ENCODE results near the gene PPP1R9A.

DNA sequence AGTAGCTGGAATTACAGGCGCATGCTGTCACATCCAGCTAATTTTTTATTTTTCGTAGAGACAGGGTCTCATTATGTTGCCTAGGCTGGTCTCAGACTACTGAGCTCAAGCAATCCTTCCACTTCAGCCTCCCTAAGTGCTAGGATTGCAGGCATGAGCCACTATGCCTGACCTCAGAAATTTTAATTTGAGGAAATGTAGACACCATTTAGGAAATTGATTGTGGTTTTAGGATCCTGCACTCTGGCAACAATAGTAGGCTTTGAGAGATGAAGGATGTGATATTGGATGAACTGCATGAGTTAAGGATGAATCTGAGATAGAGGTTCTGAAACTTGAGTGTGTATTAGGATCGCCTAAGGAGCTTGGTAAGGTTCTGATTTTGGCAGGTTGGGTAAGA, 66.5 kb downstream of the PPP1R9A start:
- TF ChIP-seq POLR2A (IDR thresholded peaks at IDR 0.05) (no peak), CTCF (IDR thresholded peaks at IDR 0.05) (no peak)
